Tibial nerve (tissue), 4 donors: ENCODE data around the gene SOWAHB.

ENCODE experiments used
- CTCF ChIP-seq, 5 experiments: fragments of 200-600 bp in 3 of 5; fragments of 450-650 bp in 2 of 5; sonication (generic) in 3 of 5; IDR thresholded peaks; one replicate each; pipeline ENCODE4 v1.5.1; 2016 to 2019; ENCODE audit warnings: antibody characterized with exemption in 5 of 5, mild to moderate bottlenecking in 3 of 5, moderate library complexity in 2 of 5
- EP300 ChIP-seq, 2 donors: sonication (generic); formaldehyde crosslinking; IDR thresholded peaks; one replicate each; pipeline ENCODE4 v1.6.1; 2017; ENCODE audit warnings: antibody characterized with exemption in 2 of 2, mild to moderate bottlenecking in 1 of 2
- POLR2A ChIP-seq, 2 donors: fragments of 450-650 bp; IDR thresholded peaks; one replicate each; pipeline ENCODE4 v1.6.1; 2017; ENCODE audit warnings: antibody characterized with exemption in 2 of 2, mild to moderate bottlenecking in 2 of 2, moderate library complexity in 2 of 2

GRCh38 chr4:76886848-76887441, 11.0 kb downstream of the SOWAHB start:
- TF ChIP-seq POLR2A (IDR thresholded peaks at IDR 0.05) (no peak), CTCF (IDR thresholded peaks at IDR 0.05) (no peak), EP300 (IDR thresholded peaks at IDR 0.05) (no peak)
